ENCODE measurements around the gene ARL6IP4. TPM values are rescaled to one million over a fixed set of nuclear protein-coding genes. Genes with fewer than 3 reads are reported as not detected.

The ARL6IP4 gene
- total RNA-seq, 1 donor from 2014 or later: 147 TPM

DNA sequence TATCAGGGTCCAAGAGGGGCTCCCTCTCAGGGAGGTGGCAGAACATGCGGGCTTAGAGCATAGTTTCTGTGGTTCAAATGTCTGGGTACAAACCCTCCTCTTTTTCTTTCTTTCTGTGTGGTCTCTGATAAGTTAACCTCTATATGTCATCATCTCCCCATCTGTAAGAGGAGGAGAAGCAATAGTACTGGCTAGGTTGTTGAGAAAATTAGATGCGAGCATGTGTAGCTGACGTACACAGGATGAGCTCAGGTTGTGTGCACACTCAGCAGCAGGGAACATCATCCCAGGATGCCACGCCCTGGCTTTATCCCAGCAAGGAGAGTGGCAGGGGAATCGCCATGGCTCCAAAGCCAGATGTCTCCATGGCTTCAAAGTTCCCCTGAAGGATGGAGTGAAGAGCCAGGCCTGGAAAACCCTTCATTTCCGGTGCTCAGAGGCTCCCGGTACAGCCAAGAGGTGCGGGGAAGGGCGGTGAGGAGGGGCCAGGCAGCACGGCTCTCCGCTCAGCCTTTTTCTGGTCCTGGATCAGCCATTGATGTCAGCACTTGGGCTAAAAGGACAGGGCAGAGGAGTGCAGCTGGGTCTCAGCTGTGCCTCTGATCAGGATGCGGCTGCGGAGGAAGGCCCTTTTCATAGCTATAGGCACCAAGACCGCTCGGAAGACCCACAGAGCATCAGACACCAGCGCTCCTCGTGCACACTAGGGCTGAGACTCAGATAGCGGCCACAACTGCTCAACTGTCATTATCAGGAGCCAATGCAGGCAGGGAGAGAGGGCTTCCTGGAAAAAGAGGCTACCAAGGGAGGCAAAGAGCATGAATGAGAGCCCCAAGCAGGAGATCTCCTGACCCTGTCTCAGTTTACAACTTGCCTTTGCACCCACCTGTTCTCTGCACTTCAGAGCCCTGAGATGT is 41.5 kb downstream of the ARL6IP4 start:
- intact Hi-C loops (cut with DNase I): no loop called here
- no peak overlapping the region for H3K27ac ChIP-seq

GRCh38 chr12:123022846-123023245 is 42.4 kb downstream of the ARL6IP4 start:
- Histone ChIP-seq H3K9me3 (no peaks in the 10 kb centered on the region), H3K27ac (no peak overlapping the region), H3K4me3 (no peak overlapping the region), H3K36me3 (no peaks in the 10 kb centered on the region), H3K27me3 (no peaks in the 10 kb centered on the region), H3K4me1 (peaks cover 15% of the 10 kb centered on the region)
- TF ChIP-seq CTCF (IDR thresholded peaks at IDR 0.05) (no peak), POLR2AphosphoS5 (IDR thresholded peaks at IDR 0.05; ENCODE audit: insufficient read depth in 1 of 2, low read depth in 1 of 2) (no peak), POLR2A (IDR thresholded peaks at IDR 0.05) (no peak)
- DNase-seq (ENCODE audit: extremely low spot score in 2 of 2): no peak
- intact Hi-C loops (cut with DNase I): no loop called here

More for the DNA sequence above, 41.5 kb downstream of the ARL6IP4 start:
- no peak for DNase-seq (ENCODE audit: extremely low spot score in 2 of 2)
- H3K36me3 ChIP-seq: no peaks in the 10 kb centered on the region
- no peak overlapping the region for H3K4me3 ChIP-seq
- H3K4me1 ChIP-seq: peaks cover 15% of the 10 kb centered on the region
- TF ChIP-seq POLR2A (IDR thresholded peaks at IDR 0.05): no peak
- no peak for TF ChIP-seq CTCF (IDR thresholded peaks at IDR 0.05)
- no peak for TF ChIP-seq POLR2AphosphoS5 (IDR thresholded peaks at IDR 0.05; ENCODE audit: insufficient read depth in 1 of 2, low read depth in 1 of 2)
- no peaks in the 10 kb centered on the region for H3K9me3 ChIP-seq
- H3K27me3 ChIP-seq: no peaks in the 10 kb centered on the region

DNA sequence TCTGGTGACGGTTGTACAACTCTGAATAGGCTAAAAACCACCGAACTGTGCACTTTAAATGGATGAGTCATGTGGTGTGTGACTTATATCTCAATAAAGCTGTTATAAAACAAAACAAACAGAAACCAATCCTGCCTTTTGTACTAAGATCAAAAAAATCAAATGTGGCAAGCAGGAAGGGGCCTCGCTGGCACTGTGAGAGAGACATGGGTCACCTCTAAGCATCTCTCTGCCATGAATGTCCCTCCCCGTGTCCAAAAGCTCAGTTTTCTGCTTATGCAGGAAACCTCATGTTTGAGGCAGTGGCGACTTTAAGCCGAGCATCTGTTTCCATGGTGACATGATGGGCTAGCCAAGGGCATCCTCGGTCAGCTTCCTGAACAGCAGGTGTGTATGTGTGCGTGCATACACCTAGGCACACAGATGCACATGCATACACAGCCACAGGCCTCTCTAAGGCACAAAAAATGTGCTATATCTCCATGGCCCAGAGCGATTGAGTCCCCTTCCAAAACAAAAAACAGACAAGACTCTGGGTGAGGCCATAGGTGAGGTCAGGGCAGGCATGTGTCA is 44.4 kb downstream of the ARL6IP4 start:
- Histone ChIP-seq H3K9me3 (no peaks in the 10 kb centered on the region), H3K36me3 (peaks cover 0 to under 1% of the 10 kb centered on the region in 2 donors), H3K4me1 (peaks cover 7% of the 10 kb centered on the region), H3K27ac (peak overlapping the region; percentile 63), H3K27me3 (no peaks in the 10 kb centered on the region), H3K4me3 (no peak overlapping the region)
- no peak for DNase-seq (ENCODE audit: extremely low spot score in 2 of 2)
- intact Hi-C loops (cut with DNase I): no loop called here
- TF ChIP-seq CTCF (IDR thresholded peaks at IDR 0.05) (no peak), POLR2AphosphoS5 (IDR thresholded peaks at IDR 0.05; ENCODE audit: insufficient read depth in 1 of 2, low read depth in 1 of 2) (no peak), POLR2A (IDR thresholded peaks at IDR 0.05) (no peak)

GRCh38 chr12:123026094-123026853 is 45.8 kb downstream of the ARL6IP4 start:
- no peaks in the 10 kb centered on the region for H3K27me3 ChIP-seq
- H3K9me3 ChIP-seq: no peaks in the 10 kb centered on the region
- no peak overlapping the region for H3K27ac ChIP-seq
- no peak for TF ChIP-seq CTCF (IDR thresholded peaks at IDR 0.05)
- TF ChIP-seq POLR2A (IDR thresholded peaks at IDR 0.05): no peak
- no peak for TF ChIP-seq POLR2AphosphoS5 (IDR thresholded peaks at IDR 0.05; ENCODE audit: insufficient read depth in 1 of 2, low read depth in 1 of 2)
- H3K36me3 ChIP-seq: peaks cover 0 to 4% of the 10 kb centered on the region in 2 donors
- intact Hi-C loops (cut with DNase I): no loop called here
- H3K4me3 ChIP-seq: no peak overlapping the region
- H3K4me1 ChIP-seq: peaks cover 7% of the 10 kb centered on the region
- DNase-seq (ENCODE audit: extremely low spot score in 2 of 2): no peak
